K562 (cell line): Measurements from ENCODE around the gene SPTBN5. TPM values are rescaled to one million over a fixed set of nuclear protein-coding genes. Genes with fewer than 3 reads are reported as not detected.

Experiments
- CBFB ChIP-seq: sonication (generic); formaldehyde crosslinking; IDR thresholded peaks from 2 replicates; pipeline ENCODE4 v1.4.0; 2020; ENCODE audit warnings: mild to moderate bottlenecking, missing genetic modification reagents
- CHD1 ChIP-seq: fragments of 200-600 bp; sonication (generic); IDR thresholded peaks from one replicate; pipeline ENCODE4 v1.6.1; 2012; ENCODE audit warnings: mild to moderate bottlenecking, moderate library complexity, low read length, inconsistent platforms
- CREBBP ChIP-seq: IDR thresholded peaks from one replicate; pipeline ENCODE4 v1.6.1; 2012; ENCODE audit warnings: low read depth, mild to moderate bottlenecking, control low read depth, inconsistent platforms, low read length
- FOXK1 ChIP-seq: sonication (generic); formaldehyde crosslinking; IDR thresholded peaks from 2 replicates; pipeline ENCODE4 v1.8.0; 2022; ENCODE audit warnings: missing genetic modification reagents, mild to moderate bottlenecking, borderline replicate concordance
- GTF2A2 ChIP-seq: IDR thresholded peaks from 2 replicates; pipeline ENCODE4 v1.6.1; 2016; ENCODE audit warnings: mild to moderate bottlenecking, missing genetic modification characterization, missing compliant biosample characterization
- IRF2 ChIP-seq: sonication (generic); formaldehyde crosslinking; IDR thresholded peaks from 2 replicates; pipeline ENCODE4 v1.8.1; 2022; ENCODE audit warnings: mild to moderate bottlenecking, missing genetic modification reagents
- KLF1 ChIP-seq: fragments of 450-650 bp; IDR thresholded peaks from 2 replicates; pipeline ENCODE4 v1.6.1; 2016; ENCODE audit warnings: missing genetic modification characterization, missing compliant biosample characterization
- KLF10 ChIP-seq: fragments of 250-450 bp; sonication (Bioruptor Pico); IDR thresholded peaks from 2 replicates; pipeline ENCODE4 v1.6.1; 2021; ENCODE audit warnings: matching md5 sums
- MAFK ChIP-seq: IDR thresholded peaks from 2 replicates; pipeline ENCODE4 v1.6.1; 2011; ENCODE audit warnings: low read length, improper control_type of control experiment
- NCOA6 ChIP-seq: fragments of 450-650 bp; IDR thresholded peaks from 2 replicates; pipeline ENCODE4 v1.6.1; 2017; ENCODE audit warnings: mild to moderate bottlenecking
- NFRKB ChIP-seq: fragments of 450-650 bp; IDR thresholded peaks from 2 replicates; pipeline ENCODE4 v1.6.1; 2016; ENCODE audit warnings: low read depth
- PTTG1 ChIP-seq: fragments of 450-650 bp; IDR thresholded peaks from 2 replicates; pipeline ENCODE4 v1.6.1; 2016; ENCODE audit warnings: low read depth, mild to moderate bottlenecking, missing genetic modification characterization, missing compliant biosample characterization
- RAD51 ChIP-seq: fragments of 450-650 bp; IDR thresholded peaks from 2 replicates; pipeline ENCODE4 v1.7.1; 2016; ENCODE audit warnings: low read depth, mild to moderate bottlenecking, borderline replicate concordance
- RNF2 ChIP-seq: sonication (generic); IDR thresholded peaks from 2 replicates; pipeline ENCODE4 v1.6.1; 2016
- ZNF785 ChIP-seq: fragments of 250-450 bp; sonication (Bioruptor Pico); IDR thresholded peaks from 2 replicates; pipeline ENCODE4 v1.4.0; 2020; ENCODE audit warnings: mild to moderate bottlenecking
- polyA plus RNA-seq, 8 experiments: library from polyadenylated mRNA; depleted of rRNA in 4 of 8; stranded (reverse) in 5 of 8; unstranded in 3 of 8; fragments of >200 nt; fragmentation: Nextera tagmentation in 2 of 8; fragmentation: Illumina TruSeq in 1 of 8; extraction: Ambion mirVana in 2 of 8; extraction: Trizol in 1 of 8; gene quantifications; 2 replicates each; pipeline versions ENCODE4 v1.2.1 to v1.2.3, GENCODE V29; 2011 to 2014; ENCODE audit warnings: inconsistent platforms in 1 of 8, missing spikeins in 1 of 8
- total RNA-seq, 7 experiments: library from RNA; depleted of rRNA in 6 of 7; stranded (reverse); fragments of >200 nt in 6 of 7; fragmentation: Illumina TruSeq in 2 of 7; extraction: Trizol in 2 of 7; gene quantifications; 2 replicates each; pipeline versions ENCODE4 v1.2.1 to v1.2.3, GENCODE V29; 2011 to 2021; ENCODE audit warnings: low replicate concordance in 1 of 7
- TF ChIP-seq, protein P1 (sequence below), 2 experiments: IDR thresholded peaks in 1 of 2; conservative IDR thresholded peaks in 1 of 2; 2 replicates each; pipeline ENCODE4 v1.6.1; 2016; ENCODE audit warnings: low read depth in 2 of 2, mild to moderate bottlenecking in 1 of 2, missing compliant biosample characterization in 1 of 2, missing genetic modification characterization in 1 of 2, moderate library complexity in 1 of 2
- TF ChIP-seq, protein P2 (sequence below): sonication (generic); formaldehyde crosslinking; IDR thresholded peaks from 2 replicates; pipeline ENCODE4 v1.9.0; 2022; ENCODE audit warnings: mild to moderate bottlenecking, missing genetic modification reagents
- TF ChIP-seq, protein P3 (sequence below): fragments of 450-650 bp; IDR thresholded peaks from 2 replicates; pipeline ENCODE4 v1.6.1; 2016; ENCODE audit warnings: mild to moderate bottlenecking
- TF ChIP-seq, protein P4 (sequence below): sonication (generic); formaldehyde crosslinking; IDR thresholded peaks from 2 replicates; pipeline ENCODE4 v1.8.0; 2022; ENCODE audit warnings: missing genetic modification reagents, mild to moderate bottlenecking, moderate library complexity, borderline replicate concordance
- TF ChIP-seq, protein P5 (sequence below): fragments of 450-650 bp; formaldehyde crosslinking; IDR thresholded peaks from 2 replicates; pipeline ENCODE4 v1.4.0; 2020; ENCODE audit warnings: mild to moderate bottlenecking, moderate library complexity

The SPTBN5 gene
- total and polyA plus RNA-seq, 9 of the 15 experiments (the other 6 are each of a cell fraction or from before 2014, with no cell fraction given), result 0.02 TPM; not detected in 8

DNA sequence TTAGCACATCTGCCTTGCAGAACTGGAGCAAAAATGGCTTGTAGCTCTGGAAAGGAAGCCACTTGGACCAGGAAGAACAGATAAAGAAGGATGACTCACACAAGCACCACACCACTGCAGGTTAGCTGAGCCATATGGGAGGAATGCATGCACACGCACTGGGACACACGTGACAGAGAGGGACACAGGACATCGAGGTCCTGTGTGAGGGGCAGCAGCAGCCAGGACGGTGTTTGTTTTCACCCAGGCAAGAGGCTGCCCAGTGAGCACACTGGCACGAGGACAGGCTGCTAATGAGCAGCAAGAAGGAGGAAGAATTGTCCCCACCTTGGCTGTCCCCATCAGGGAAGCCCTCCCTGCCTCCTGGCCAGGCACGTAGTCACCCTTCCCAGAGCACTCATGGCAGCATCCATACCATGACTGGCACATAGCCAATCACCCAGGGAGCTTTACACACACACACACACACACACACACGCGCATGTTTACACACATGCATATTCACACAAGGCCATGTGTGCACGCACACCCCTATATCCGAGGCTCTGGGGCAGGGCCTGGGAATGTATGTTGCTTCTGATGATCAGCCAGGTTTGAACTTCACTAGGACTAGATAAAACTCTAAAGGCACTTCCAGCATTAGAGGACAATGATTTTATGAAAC is 24.0 kb upstream of the SPTBN5 start (continued):
- TF ChIP-seq PTTG1 (tag) (no peak), GTF2A2 (tag) (no peak), NCOA6 (no peak), MAFK (no peak), KLF1 (tag) (no peak), ZNF785 (CRISPR knock-in tag) (no peak), IRF2 (CRISPR knock-in tag) (no peak), NFRKB (no peak), KLF10 (CRISPR knock-in tag) (no peak), FOXK1 (CRISPR knock-in tag) (no peak), RAD51 (peak; percentile 60; the same call in 1 of the 2 replicates), CREBBP (no peak), RNF2 (no peak), CBFB (no peak), CHD1 (no peak)
- TF ChIP-seq, protein P1, sequence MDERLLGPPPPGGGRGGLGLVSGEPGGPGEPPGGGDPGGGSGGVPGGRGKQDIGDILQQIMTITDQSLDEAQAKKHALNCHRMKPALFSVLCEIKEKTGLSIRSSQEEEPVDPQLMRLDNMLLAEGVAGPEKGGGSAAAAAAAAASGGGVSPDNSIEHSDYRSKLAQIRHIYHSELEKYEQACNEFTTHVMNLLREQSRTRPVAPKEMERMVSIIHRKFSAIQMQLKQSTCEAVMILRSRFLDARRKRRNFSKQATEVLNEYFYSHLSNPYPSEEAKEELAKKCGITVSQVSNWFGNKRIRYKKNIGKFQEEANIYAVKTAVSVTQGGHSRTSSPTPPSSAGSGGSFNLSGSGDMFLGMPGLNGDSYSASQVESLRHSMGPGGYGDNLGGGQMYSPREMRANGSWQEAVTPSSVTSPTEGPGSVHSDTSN (CRISPR knock-in tag; IDR thresholded peaks at IDR 0.05; ENCODE audit: low read depth), result no peak
- TF ChIP-seq, protein P1 (tag; conservative IDR thresholded peaks at IDR 0.05; ENCODE audit: low read depth), result no peak
- TF ChIP-seq, protein P2, sequence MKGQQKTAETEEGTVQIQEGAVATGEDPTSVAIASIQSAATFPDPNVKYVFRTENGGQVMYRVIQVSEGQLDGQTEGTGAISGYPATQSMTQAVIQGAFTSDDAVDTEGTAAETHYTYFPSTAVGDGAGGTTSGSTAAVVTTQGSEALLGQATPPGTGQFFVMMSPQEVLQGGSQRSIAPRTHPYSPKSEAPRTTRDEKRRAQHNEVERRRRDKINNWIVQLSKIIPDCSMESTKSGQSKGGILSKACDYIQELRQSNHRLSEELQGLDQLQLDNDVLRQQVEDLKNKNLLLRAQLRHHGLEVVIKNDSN (CRISPR knock-in tag), result peak; percentile 80
- TF ChIP-seq, protein P3, sequence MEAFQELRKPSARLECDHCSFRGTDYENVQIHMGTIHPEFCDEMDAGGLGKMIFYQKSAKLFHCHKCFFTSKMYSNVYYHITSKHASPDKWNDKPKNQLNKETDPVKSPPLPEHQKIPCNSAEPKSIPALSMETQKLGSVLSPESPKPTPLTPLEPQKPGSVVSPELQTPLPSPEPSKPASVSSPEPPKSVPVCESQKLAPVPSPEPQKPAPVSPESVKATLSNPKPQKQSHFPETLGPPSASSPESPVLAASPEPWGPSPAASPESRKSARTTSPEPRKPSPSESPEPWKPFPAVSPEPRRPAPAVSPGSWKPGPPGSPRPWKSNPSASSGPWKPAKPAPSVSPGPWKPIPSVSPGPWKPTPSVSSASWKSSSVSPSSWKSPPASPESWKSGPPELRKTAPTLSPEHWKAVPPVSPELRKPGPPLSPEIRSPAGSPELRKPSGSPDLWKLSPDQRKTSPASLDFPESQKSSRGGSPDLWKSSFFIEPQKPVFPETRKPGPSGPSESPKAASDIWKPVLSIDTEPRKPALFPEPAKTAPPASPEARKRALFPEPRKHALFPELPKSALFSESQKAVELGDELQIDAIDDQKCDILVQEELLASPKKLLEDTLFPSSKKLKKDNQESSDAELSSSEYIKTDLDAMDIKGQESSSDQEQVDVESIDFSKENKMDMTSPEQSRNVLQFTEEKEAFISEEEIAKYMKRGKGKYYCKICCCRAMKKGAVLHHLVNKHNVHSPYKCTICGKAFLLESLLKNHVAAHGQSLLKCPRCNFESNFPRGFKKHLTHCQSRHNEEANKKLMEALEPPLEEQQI, result no peak
- TF ChIP-seq, protein P4, sequence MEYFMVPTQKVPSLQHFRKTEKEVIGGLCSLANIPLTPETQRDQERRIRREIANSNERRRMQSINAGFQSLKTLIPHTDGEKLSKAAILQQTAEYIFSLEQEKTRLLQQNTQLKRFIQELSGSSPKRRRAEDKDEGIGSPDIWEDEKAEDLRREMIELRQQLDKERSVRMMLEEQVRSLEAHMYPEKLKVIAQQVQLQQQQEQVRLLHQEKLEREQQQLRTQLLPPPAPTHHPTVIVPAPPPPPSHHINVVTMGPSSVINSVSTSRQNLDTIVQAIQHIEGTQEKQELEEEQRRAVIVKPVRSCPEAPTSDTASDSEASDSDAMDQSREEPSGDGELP (CRISPR knock-in tag), result peak; percentile 60; the same call in 1 of the 2 replicates
- TF ChIP-seq, protein P5, sequence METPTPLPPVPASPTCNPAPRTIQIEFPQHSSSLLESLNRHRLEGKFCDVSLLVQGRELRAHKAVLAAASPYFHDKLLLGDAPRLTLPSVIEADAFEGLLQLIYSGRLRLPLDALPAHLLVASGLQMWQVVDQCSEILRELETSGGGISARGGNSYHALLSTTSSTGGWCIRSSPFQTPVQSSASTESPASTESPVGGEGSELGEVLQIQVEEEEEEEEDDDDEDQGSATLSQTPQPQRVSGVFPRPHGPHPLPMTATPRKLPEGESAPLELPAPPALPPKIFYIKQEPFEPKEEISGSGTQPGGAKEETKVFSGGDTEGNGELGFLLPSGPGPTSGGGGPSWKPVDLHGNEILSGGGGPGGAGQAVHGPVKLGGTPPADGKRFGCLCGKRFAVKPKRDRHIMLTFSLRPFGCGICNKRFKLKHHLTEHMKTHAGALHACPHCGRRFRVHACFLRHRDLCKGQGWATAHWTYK, result no peak
